ENCODE measurements around the gene FITM2. TPM values are rescaled to one million over a fixed set of nuclear protein-coding genes. Genes with fewer than 3 reads are reported as not detected.
A peak's percentile ranks its signal among the peaks of the same experiment; 100 is the strongest.

FITM2 gene
- polyA plus RNA-seq, 2 of the 4 experiments (the other 2 are of a cell fraction) = 13.1 to 15.4 TPM

GRCh38 chr20:44360221-44360620, 49.2 kb upstream of the FITM2 start:
- ChIA-PET POLR2A (no interaction called here), CTCF (interaction anchor here (0.7 to 1.8 kb wide), 7 partner anchors 11 to 146 kb away, joined by 3 to 5 read pairs (median 4); no protein-coding TSS in a partner anchor)
- H3K4me1 ChIP-seq = peaks cover 44% of the 10 kb centered on the region
- ATAC-seq = no peak
- no peak overlapping the region for H3K4me2 ChIP-seq
- no peak for DNase-seq (ENCODE audit: low read depth in 1 of 2, low spot score in 1 of 2)
- FAIRE-seq = no peak
- no peak overlapping the region for H3K4me3 ChIP-seq
- no peaks in the 10 kb centered on the region for H3K9me3 ChIP-seq
- no peak overlapping the region for H3K27ac ChIP-seq
- no peak for TF ChIP-seq RAD21 (conservative IDR thresholded peaks at IDR 0.05 in 1 of 2, IDR thresholded peaks at IDR 0.05 in 1 of 2)

- ChIA-PET CTCF (interaction anchor here (1.1 to 1.2 kb wide), 3 partner anchors 9 to 141 kb away, joined by 3 read pairs; no protein-coding TSS in a partner anchor), POLR2A (no interaction called here)
- Histone ChIP-seq H3K9me3 (no peaks in the 10 kb centered on the region), H3K4me1 (peaks cover 49% of the 10 kb centered on the region), H3K27ac (no peak overlapping the region), H3K4me2 (no peak overlapping the region), H3K4me3 (no peak overlapping the region)
- TF ChIP-seq MAFK (IDR thresholded peaks at IDR 0.05; ENCODE audit: partially characterized antibody) (peak; percentile 59), HDAC2 (IDR thresholded peaks at IDR 0.05) (no peak)
- 88% methylated on average over 8 of the region's 8 CpGs for WGBS (ENCODE audit: missing lambda C conversion rate)
- DNase-seq (ENCODE audit: low read depth in 1 of 2, low spot score in 1 of 2) (no peak), FAIRE-seq (no peak), ATAC-seq (no peak)
Measured at GRCh38 chr20:44358776-44359175, 47.8 kb upstream of the FITM2 start.

- FAIRE-seq = no peak
- H3K4me3 ChIP-seq = peak overlapping the region; percentile 65; the same call in 1 of the 3 replicates
- H3K4me2 ChIP-seq = peak overlapping the region; percentile 92
- ChIA-PET CTCF (interaction anchor here (1.1 to 1.3 kb wide), 3 partner anchors 28 to 140 kb away, joined by 3 to 4 read pairs (median 3); no protein-coding TSS in a partner anchor), POLR2A (no interaction called here)
- no peak for DNase-seq (ENCODE audit: low read depth in 1 of 2, low spot score in 1 of 2)
- H3K4me1 ChIP-seq = peaks cover 38% of the 10 kb centered on the region
- TF ChIP-seq KDM5A (IDR thresholded peaks at IDR 0.05) (no peak), E2F6 (IDR thresholded peaks at IDR 0.05; ENCODE audit: borderline replicate concordance, low read depth) (no peak), MAX (IDR thresholded peaks at IDR 0.05) (no peak), REST (IDR thresholded peaks at IDR 0.05) (no peak), FOXS1 (CRISPR knock-in tag; IDR thresholded peaks at IDR 0.05) (no peak), CTCF (IDR thresholded peaks at IDR 0.05) (no peak), RARB (CRISPR knock-in tag; IDR thresholded peaks at IDR 0.05) (no peak), MAFK (IDR thresholded peaks at IDR 0.05; ENCODE audit: partially characterized antibody) (no peak)
- H3K27ac ChIP-seq = no peak overlapping the region
- no peaks in the 10 kb centered on the region for H3K9me3 ChIP-seq
- ATAC-seq = no peak
- WGBS (ENCODE audit: missing lambda C conversion rate) = 60% methylated on average over 4 of the region's 4 CpGs
Measured at GRCh38 chr20:44357555-44358125, 46.6 kb upstream of the FITM2 start.

GRCh38 chr20:44357020-44357419, 46.0 kb upstream of the FITM2 start:
- WGBS (ENCODE audit: missing lambda C conversion rate) = 80% methylated on average over 2 of the region's 2 CpGs
- Histone ChIP-seq H3K27ac (peak overlapping the region; percentile 83 to 89), H3K4me1 (peaks cover 32% of the 10 kb centered on the region), H3K4me2 (peak overlapping the region; percentile 92), H3K9me3 (no peaks in the 10 kb centered on the region), H3K4me3 (peak overlapping the region; percentile 65)
- FAIRE-seq (no peak), DNase-seq (ENCODE audit: low read depth in 1 of 2, low spot score in 1 of 2) (no peak), ATAC-seq (no peak)
- POLR2A ChIA-PET = no interaction called here
- CTCF ChIA-PET = interaction anchor here (1.1 to 1.3 kb wide), 2 partner anchors 29 to 140 kb away, joined by 3 to 4 read pairs; no protein-coding TSS in a partner anchor
- no peak for TF ChIP-seq FOSB (CRISPR knock-in tag; IDR thresholded peaks at IDR 0.05)
- no peak for TF ChIP-seq HDAC2 (IDR thresholded peaks at IDR 0.05)
- TF ChIP-seq MAZ (IDR thresholded peaks at IDR 0.05; ENCODE audit: borderline replicate concordance, low read depth, low read length) = no peak
- no peak for TF ChIP-seq CEBPB (IDR thresholded peaks at IDR 0.05)
- TF ChIP-seq REST (IDR thresholded peaks at IDR 0.05) = no peak
- no peak for TF ChIP-seq BHLHE40 (IDR thresholded peaks at IDR 0.05; ENCODE audit: low read depth, low read length)
- TF ChIP-seq ZSCAN20 (CRISPR knock-in tag; IDR thresholded peaks at IDR 0.05) = no peak
- no peak for TF ChIP-seq RCOR1 (IDR thresholded peaks at IDR 0.05; ENCODE audit: low read depth, low read length)
- no peak for TF ChIP-seq FOSL2 (IDR thresholded peaks at IDR 0.05)
- no peak for TF ChIP-seq FOSL2 (CRISPR knock-in tag; IDR thresholded peaks at IDR 0.05)
- no peak for TF ChIP-seq ZFP36 (IDR thresholded peaks at IDR 0.05; ENCODE audit: borderline replicate concordance, partially characterized antibody)
- TF ChIP-seq EHF (CRISPR knock-in tag; IDR thresholded peaks at IDR 0.05) = no peak

All from A549 (cell line).